Measurements from ENCODE around the gene C1orf21.

C1orf21 gene

GRCh38 chr1:184562806-184563205, 176.0 kb downstream of the C1orf21 start:
- no peak for DNase-seq

GRCh38 chr1:184563308-184563707, 176.5 kb downstream of the C1orf21 start:
- no peak for DNase-seq

GRCh38 chr1:184567009-184567408, 180.2 kb downstream of the C1orf21 start:
- DNase-seq, result no peak

GRCh38 chr1:184567637-184568036, 180.8 kb downstream of the C1orf21 start:
- DNase-seq, result no peak

GRCh38 chr1:184568148-184568547, 181.3 kb downstream of the C1orf21 start:
- no peak for DNase-seq

GRCh38 chr1:184569106-184569505, 182.3 kb downstream of the C1orf21 start:
- no peak for DNase-seq

GRCh38 chr1:184574588-184574987, 187.8 kb downstream of the C1orf21 start:
- DNase-seq, result no peak

- DNase-seq, result no peak
Measured at GRCh38 chr1:184576822-184577221, 190.0 kb downstream of the C1orf21 start.

GRCh38 chr1:184577319-184577718, 190.5 kb downstream of the C1orf21 start:
- no peak for DNase-seq

GRCh38 chr1:184582411-184582810, 195.6 kb downstream of the C1orf21 start:
- DNase-seq, result no peak

GRCh38 chr1:184583849-184584248, 197.0 kb downstream of the C1orf21 start:
- DNase-seq, result no peak

GRCh38 chr1:184588701-184589100, 201.9 kb downstream of the C1orf21 start:
- DNase-seq, result no peak

- no peak for DNase-seq
Measured at GRCh38 chr1:184590163-184590750, 203.4 kb downstream of the C1orf21 start.

- no peak for DNase-seq
Measured at GRCh38 chr1:184593597-184593996, 206.8 kb downstream of the C1orf21 start.

GRCh38 chr1:184595596-184595995, 208.8 kb downstream of the C1orf21 start:
- no peak for DNase-seq

- no peak for DNase-seq
Measured at GRCh38 chr1:184596950-184597645, 210.3 kb downstream of the C1orf21 start.

GRCh38 chr1:184597650-184598357, 211.0 kb downstream of the C1orf21 start:
- DNase-seq, result no peak

GRCh38 chr1:184598403-184599193, 211.8 kb downstream of the C1orf21 start:
- no peak for DNase-seq

- no peak for DNase-seq
Measured at GRCh38 chr1:184604152-184604900, 217.5 kb downstream of the C1orf21 start.

- DNase-seq, result no peak
Measured at GRCh38 chr1:184605941-184606340, 219.1 kb downstream of the C1orf21 start.

GRCh38 chr1:184606786-184607185, 220.0 kb downstream of the C1orf21 start:
- no peak for DNase-seq

- no peak for DNase-seq
Measured at GRCh38 chr1:184608581-184608980, 221.8 kb downstream of the C1orf21 start.

GRCh38 chr1:184608990-184609389, 222.2 kb downstream of the C1orf21 start:
- no peak for DNase-seq

Data from NCI-H1436 (cell line).